BJ (cell line): ENCODE measurements around the gene CDK5RAP3. TPM values are rescaled to one million over a fixed set of nuclear protein-coding genes. Genes with fewer than 3 reads are reported as not detected.

Experiments used
- CTCF ChIA-PET: fragments of 350-600 bp; formaldehyde crosslinking; extraction: SDS; loops from one replicate; lab custom pipeline; 2021; ENCODE audit warnings: antibody characterized with exemption, inconsistent platforms; lab: Yijun Ruan, JAX
- POLR2A ChIA-PET: fragments of 300-600 bp; sonication (Branson Sonifier 250); formaldehyde crosslinking; extraction: SDS; loops from one replicate; lab custom pipeline; 2021; ENCODE audit warnings: antibody characterized with exemption; lab: Charles Lee
- DNase-seq: peaks from one replicate; pipeline ENCODE4 v3.0.0-alpha.2; 2011; ENCODE audit warnings: low read depth
- H3K27me3 ChIP-seq: 2 replicates; pipeline ENCODE4 v1.6.0; 2011; ENCODE audit warnings: low read length; ENCODE audit not compliant: control insufficient read depth, insufficient read depth
- H3K36me3 ChIP-seq: 2 replicates; pipeline ENCODE4 v1.5.1; 2011; ENCODE audit warnings: low read length; ENCODE audit not compliant: control insufficient read depth, insufficient read depth
- H3K4me3 ChIP-seq: 2 replicates; pipeline ENCODE4 v1.5.1; 2011; ENCODE audit warnings: low read depth, mild to moderate bottlenecking, control low read depth, low read length
- polyA plus RNA-seq: library from polyadenylated mRNA; depleted of rRNA; stranded (reverse); fragments of >200 nt; gene quantifications from 2 replicates; pipeline ENCODE4 v1.2.3, GENCODE V29; 2011
- TF ChIP-seq, protein P1 (sequence below): IDR thresholded peaks from 2 replicates; pipeline ENCODE4 v1.5.1; 2011; ENCODE audit warnings: low read depth, mild to moderate bottlenecking, control low read depth, inconsistent platforms, low read length, moderate library complexity; ENCODE audit not compliant: insufficient read depth

The CDK5RAP3 gene
- polyA plus RNA-seq, 1 experiment, result 98.1 TPM

DNA sequence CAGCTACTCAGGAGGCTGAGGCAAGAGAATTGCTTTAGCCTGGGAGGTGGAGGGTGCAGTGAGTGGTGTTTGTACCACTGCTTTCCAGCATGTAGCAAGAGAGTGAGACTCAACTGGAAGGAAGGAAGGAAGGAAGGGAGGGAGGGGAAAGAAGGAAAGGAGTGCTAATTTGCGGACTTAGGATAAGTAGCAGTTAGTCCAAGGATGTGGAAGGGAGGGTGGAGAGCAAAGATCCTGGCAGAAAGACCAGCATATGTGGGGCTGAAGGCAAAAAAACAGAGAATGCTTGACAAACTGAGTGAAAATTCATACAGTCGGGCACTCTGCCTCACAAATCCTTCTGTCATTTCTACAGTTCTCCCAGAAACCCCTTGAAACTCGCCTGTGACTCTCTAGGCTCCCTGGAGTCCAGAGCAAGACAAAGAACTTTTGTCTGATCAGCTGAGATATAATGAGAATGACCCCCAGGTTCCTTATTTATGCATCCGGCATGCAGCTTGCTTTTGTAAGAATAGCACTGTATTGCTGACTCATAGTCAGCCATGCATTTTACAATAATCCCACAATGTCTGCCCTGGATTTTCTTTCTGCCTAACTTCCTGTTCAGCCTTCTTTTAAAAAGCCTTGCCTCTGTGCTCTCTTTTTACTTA lies 31.5 kb downstream of the CDK5RAP3 start:
- TF ChIP-seq, protein P1, sequence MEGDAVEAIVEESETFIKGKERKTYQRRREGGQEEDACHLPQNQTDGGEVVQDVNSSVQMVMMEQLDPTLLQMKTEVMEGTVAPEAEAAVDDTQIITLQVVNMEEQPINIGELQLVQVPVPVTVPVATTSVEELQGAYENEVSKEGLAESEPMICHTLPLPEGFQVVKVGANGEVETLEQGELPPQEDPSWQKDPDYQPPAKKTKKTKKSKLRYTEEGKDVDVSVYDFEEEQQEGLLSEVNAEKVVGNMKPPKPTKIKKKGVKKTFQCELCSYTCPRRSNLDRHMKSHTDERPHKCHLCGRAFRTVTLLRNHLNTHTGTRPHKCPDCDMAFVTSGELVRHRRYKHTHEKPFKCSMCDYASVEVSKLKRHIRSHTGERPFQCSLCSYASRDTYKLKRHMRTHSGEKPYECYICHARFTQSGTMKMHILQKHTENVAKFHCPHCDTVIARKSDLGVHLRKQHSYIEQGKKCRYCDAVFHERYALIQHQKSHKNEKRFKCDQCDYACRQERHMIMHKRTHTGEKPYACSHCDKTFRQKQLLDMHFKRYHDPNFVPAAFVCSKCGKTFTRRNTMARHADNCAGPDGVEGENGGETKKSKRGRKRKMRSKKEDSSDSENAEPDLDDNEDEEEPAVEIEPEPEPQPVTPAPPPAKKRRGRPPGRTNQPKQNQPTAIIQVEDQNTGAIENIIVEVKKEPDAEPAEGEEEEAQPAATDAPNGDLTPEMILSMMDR, result no peak
- Histone ChIP-seq H3K27me3 (no peaks in the 10 kb centered on the region), H3K4me3 (no peak overlapping the region), H3K36me3 (no peaks in the 10 kb centered on the region)
- CTCF ChIA-PET, result interaction anchor here (0.7 to 4.2 kb wide), 8 partner anchors 8 to 160 kb away, joined by 3 to 27 read pairs (median 8); no protein-coding TSS in a partner anchor
- peak; percentile 28 for DNase-seq
- POLR2A ChIA-PET, result interaction anchor here (0.5 to 0.6 kb wide), 2 partner anchors 61 to 120 kb away, joined by 3 to 11 read pairs; no protein-coding TSS in a partner anchor

DNA sequence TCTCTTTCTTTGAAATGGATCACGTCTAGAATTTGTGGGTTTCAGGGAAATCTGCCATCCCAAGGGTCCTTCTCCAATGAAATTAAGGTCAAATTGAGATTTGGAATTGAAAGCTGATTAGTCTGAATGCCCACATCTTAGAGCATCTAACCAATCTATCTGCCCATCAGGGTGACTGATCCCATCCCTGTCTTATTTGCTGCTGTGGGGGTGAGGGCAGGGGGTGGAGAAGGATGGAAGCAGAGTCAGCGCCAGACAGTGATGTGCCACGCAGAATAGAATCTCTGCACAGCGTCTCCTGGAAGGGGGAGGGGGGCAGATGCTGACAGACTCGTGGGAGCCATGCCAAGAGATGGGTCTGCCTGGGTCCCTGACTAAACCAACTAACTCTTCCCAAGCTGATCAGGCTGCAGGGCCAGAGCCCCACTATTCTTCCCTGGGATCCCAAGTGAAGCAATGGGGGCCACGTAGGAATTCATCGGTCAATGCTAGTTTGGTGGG lies 32.1 kb downstream of the CDK5RAP3 start:
- DNase-seq, result no peak
- POLR2A ChIA-PET, result interaction anchor here (0.6 kb wide), 1 partner anchor 61 kb away, joined by 11 read pairs; no protein-coding TSS in a partner anchor
- TF ChIP-seq, protein P1, result no peak
- Histone ChIP-seq H3K36me3 (no peaks in the 10 kb centered on the region), H3K4me3 (no peak overlapping the region), H3K27me3 (no peaks in the 10 kb centered on the region)
- CTCF ChIA-PET, result interaction anchor here (1.0 to 4.2 kb wide), 8 partner anchors 9 to 56 kb away, joined by 3 to 27 read pairs (median 10); partner anchors contain the start of gene CDK5RAP3

DNA sequence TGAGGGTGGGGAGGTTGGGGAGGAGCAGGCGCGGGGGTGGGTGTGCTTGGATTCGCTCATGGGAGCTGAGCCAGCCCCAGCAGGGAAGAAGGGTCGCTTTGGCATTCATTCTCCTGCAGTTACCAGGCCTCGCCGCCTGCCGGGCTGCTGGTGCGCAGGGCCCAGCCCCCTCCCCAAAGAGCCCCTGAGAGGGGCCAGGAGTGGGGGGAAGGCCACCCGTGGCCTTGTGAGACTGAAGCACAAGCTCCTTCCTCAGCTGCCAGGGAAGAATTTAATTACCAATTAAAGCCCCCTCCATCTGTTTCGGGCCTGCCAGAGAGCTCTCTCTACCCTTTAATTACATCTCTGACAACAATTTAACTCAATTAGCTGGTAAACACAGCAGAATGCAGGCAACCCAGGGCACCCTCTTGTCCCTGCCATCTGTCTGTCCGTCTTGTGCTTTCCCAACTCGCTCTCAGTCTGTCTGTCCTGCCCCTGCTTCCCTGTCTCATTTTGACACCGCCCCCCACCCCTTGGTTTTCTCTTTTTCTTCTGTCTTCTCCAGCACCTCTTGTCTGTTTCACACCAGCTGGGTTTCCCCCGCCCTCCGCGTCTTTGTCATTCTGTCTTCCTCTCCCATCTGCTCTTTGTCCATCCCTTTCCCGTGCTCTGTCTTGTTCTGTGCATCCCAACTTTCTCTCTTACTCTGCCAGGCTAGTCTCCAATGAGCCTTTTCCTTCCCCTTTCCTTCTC lies 32.7 kb downstream of the CDK5RAP3 start:
- DNase-seq, result no peak

DNA sequence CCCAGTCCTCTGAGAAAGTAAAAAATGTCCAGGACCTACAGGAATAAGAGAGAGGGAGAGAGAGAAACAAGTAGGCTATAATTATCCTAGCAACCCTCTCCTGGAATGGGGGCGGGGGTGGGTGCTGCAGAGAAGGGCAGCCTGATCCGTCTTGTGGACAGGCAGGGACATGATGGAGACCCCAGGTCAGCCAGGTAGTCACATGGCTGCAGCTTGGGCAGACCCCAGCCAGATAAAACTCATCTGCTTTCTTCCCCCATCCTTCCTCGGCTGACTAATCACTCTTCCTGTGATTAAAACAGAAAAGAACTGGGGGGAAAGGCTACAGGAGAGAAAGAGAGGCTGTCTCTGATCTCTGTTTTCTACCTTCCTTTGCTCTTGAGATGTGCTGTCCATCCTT lies 34.1 kb downstream of the CDK5RAP3 start:
- no peak for DNase-seq
- no peak overlapping the region for H3K4me3 ChIP-seq
- no peaks in the 10 kb centered on the region for H3K36me3 ChIP-seq
- H3K27me3 ChIP-seq, result no peaks in the 10 kb centered on the region
- ChIA-PET CTCF (interaction anchor here (0.8 to 4.2 kb wide), 8 partner anchors 9 to 116 kb away, joined by 3 to 27 read pairs (median 3); partner anchors contain the start of gene CDK5RAP3), POLR2A (no interaction called here)
- TF ChIP-seq, protein P1, result no peak

More for the DNA sequence above, 32.7 kb downstream of the CDK5RAP3 start:
- ChIA-PET POLR2A (no interaction called here), CTCF (interaction anchor here (1.0 to 4.2 kb wide), 9 partner anchors 8 to 57 kb away, joined by 3 to 27 read pairs (median 7); partner anchors contain the start of gene CDK5RAP3)
- TF ChIP-seq, protein P1, result no peak
- Histone ChIP-seq H3K4me3 (no peak overlapping the region), H3K27me3 (no peaks in the 10 kb centered on the region), H3K36me3 (no peaks in the 10 kb centered on the region)
